Measurements from ENCODE around the gene ARMC10. TPM values are rescaled to one million over a fixed set of nuclear protein-coding genes. Genes with fewer than 3 reads are reported as not detected.
"Not testable (repeated sequence)": the region's sequence is repeated elsewhere in the genome, so short reads cannot be mapped to it uniquely, and the experiment has no call there.

The ARMC10 gene
- total RNA-seq, 1 donor from 2014 or later: 36.6 TPM

DNA sequence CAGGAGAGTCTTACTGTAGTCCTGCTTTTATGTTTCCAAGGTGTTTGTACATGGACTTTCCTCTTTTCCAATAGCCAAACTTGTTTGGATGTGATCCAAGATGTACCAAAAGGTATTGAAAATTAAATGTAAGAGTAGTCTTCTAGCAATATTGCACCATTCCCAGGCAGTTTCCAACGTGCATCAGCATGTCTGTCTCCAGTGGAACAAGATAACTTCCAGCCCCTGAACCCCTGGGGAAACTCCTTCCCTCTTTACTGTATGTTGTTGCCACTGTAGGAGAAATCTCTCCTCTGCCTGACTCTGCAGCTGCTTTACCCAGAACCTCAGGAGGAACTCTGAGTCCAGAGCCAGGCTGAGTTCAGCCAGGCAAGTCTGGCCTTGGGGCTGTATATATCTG, 18.5 kb downstream of the ARMC10 start:
- no peak for TF ChIP-seq POLR2A (IDR thresholded peaks at IDR 0.05)
- no peak for TF ChIP-seq CTCF (IDR thresholded peaks at IDR 0.05)
- no peak for TF ChIP-seq POLR2AphosphoS5 (IDR thresholded peaks at IDR 0.05; ENCODE audit: insufficient read depth in 1 of 2, low read depth in 1 of 2)
- Histone ChIP-seq H3K36me3 (peaks cover 0 to 16% of the 10 kb centered on the region in 2 donors), H3K27me3 (no peaks in the 10 kb centered on the region), H3K4me1 (no peaks in the 10 kb centered on the region), H3K27ac (no peak overlapping the region), H3K9me3 (no peaks in the 10 kb centered on the region), H3K4me3 (no peak overlapping the region)
- intact Hi-C loops (cut with DNase I): no loop called here
- DNase-seq (ENCODE audit: extremely low spot score in 2 of 2): no peak

- intact Hi-C loops (cut with DNase I): no loop called here
- H3K4me1 ChIP-seq: no peaks in the 10 kb centered on the region
- no peak for DNase-seq (ENCODE audit: extremely low spot score in 2 of 2)
- H3K36me3 ChIP-seq: peaks cover 0 to 13% of the 10 kb centered on the region in 2 donors
- H3K4me3 ChIP-seq: no peak overlapping the region
- H3K27ac ChIP-seq: no peak overlapping the region
- no peaks in the 10 kb centered on the region for H3K9me3 ChIP-seq
- TF ChIP-seq CTCF (IDR thresholded peaks at IDR 0.05): no peak
- TF ChIP-seq POLR2A (IDR thresholded peaks at IDR 0.05): no peak
- TF ChIP-seq POLR2AphosphoS5 (IDR thresholded peaks at IDR 0.05; ENCODE audit: insufficient read depth in 1 of 2, low read depth in 1 of 2): no peak
- no peaks in the 10 kb centered on the region for H3K27me3 ChIP-seq
Measured at GRCh38 chr7:103094102-103094501, 19.2 kb downstream of the ARMC10 start.

DNA sequence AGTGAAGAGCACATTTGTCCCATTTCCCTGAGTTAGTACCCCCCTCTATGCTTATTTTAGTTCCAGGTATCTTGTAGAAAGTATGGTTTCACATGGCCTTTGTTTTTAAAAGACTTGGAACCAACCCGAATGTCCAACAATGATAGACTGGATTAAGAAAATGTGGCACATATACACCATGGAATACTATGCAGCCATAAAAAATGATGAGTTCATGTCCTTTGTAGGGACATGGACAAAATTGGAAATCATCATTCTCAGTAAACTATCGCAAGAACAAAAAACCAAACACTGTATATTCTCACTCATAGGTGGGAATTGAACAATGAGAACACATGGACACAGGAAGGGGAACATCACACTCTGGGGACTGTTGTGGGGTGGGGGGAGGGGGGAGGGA, 20.6 kb downstream of the ARMC10 start:
- H3K27me3 ChIP-seq; H3K36me3 ChIP-seq; H3K4me1 ChIP-seq; H3K27ac ChIP-seq; DNase-seq (ENCODE audit: extremely low spot score in 2 of 2); intact Hi-C loops (cut with DNase I); H3K9me3 ChIP-seq; H3K4me3 ChIP-seq: not testable (repeated sequence)

DNA sequence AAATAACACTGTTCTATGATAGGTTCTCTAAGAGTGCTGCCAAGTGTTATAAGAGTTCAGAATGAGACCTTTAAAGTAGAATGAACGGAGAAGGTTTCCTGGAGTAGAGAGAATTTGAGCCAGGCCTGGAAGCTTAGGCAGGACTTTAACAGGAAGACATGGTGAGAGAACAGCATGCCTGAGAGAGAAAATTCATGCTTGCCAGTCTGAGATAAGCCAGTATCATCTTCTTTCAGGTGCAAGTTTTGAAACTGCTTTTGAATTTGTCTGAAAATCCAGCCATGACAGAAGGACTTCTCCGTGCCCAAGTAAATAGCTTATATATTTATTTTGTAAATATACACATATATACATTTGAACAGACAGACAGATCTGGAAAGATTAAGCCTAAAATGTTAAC, 22.1 kb downstream of the ARMC10 start:
- no peak for TF ChIP-seq CTCF (IDR thresholded peaks at IDR 0.05)
- TF ChIP-seq POLR2AphosphoS5 (IDR thresholded peaks at IDR 0.05; ENCODE audit: insufficient read depth in 1 of 2, low read depth in 1 of 2): no peak
- TF ChIP-seq POLR2A (IDR thresholded peaks at IDR 0.05): no peak
- Histone ChIP-seq H3K36me3 (peaks cover 0 to 6% of the 10 kb centered on the region in 2 donors), H3K4me1 (no peaks in the 10 kb centered on the region), H3K27me3 (no peaks in the 10 kb centered on the region), H3K27ac (no peak overlapping the region), H3K9me3 (no peaks in the 10 kb centered on the region), H3K4me3 (no peak overlapping the region)
- intact Hi-C loops (cut with DNase I): no loop called here
- no peak for DNase-seq (ENCODE audit: extremely low spot score in 2 of 2)

DNA sequence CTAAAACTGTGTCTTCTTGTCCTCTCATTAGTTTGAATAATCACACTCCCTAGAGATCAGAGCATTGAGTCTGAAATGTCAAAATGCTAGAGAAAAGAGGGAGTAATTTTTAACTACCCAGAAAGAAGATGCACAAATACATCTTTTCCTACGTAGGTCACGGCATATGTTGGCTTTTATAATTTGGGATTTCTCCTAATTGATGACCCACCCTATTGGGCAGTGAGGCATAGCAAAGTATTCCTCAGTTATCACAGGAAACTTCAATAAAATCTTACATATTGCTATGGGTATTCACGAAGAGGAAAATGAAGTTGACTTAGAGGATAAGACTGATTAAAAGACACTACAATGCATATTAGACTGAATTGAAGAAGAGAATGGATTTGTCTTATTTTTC, 25.4 kb downstream of the ARMC10 start:
- Histone ChIP-seq H3K36me3 (peaks cover 0 to 2% of the 10 kb centered on the region in 2 donors), H3K9me3 (no peaks in the 10 kb centered on the region)

More for the DNA sequence above, 25.4 kb downstream of the ARMC10 start:
- H3K4me3 ChIP-seq: no peak overlapping the region
- no peaks in the 10 kb centered on the region for H3K4me1 ChIP-seq
- no peak for TF ChIP-seq POLR2A (IDR thresholded peaks at IDR 0.05)
- TF ChIP-seq CTCF (IDR thresholded peaks at IDR 0.05): no peak
- no peak for TF ChIP-seq POLR2AphosphoS5 (IDR thresholded peaks at IDR 0.05; ENCODE audit: insufficient read depth in 1 of 2, low read depth in 1 of 2)
- no peak overlapping the region for H3K27ac ChIP-seq
- no peaks in the 10 kb centered on the region for H3K27me3 ChIP-seq
- no peak for DNase-seq (ENCODE audit: extremely low spot score in 2 of 2)
- intact Hi-C loops (cut with DNase I): no loop called here
